HEK293 (cell line): ENCODE measurements around the gene VWA3B.

ENCODE experiments used
- CTCF ChIP-seq: fragments of 450-650 bp; formaldehyde crosslinking; IDR thresholded peaks from 2 replicates; pipeline ENCODE4 v1.5.1; 2016; ENCODE audit warnings: missing biosample characterization, missing genetic modification characterization
- PRDM2 ChIP-seq: fragments of 450-650 bp; formaldehyde crosslinking; IDR thresholded peaks from 2 replicates; pipeline ENCODE4 v1.5.1; 2016; ENCODE audit warnings: missing biosample characterization, missing genetic modification characterization, borderline replicate concordance
- PRDM4 ChIP-seq: fragments of 450-650 bp; formaldehyde crosslinking; IDR thresholded peaks from 2 replicates; pipeline ENCODE4 v1.5.1; 2017; ENCODE audit warnings: missing biosample characterization, missing genetic modification characterization
- REPIN1 ChIP-seq: fragments of 450-650 bp; formaldehyde crosslinking; IDR thresholded peaks from 2 replicates; pipeline ENCODE4 v1.5.1; 2017; ENCODE audit warnings: missing biosample characterization, missing genetic modification characterization, low read depth
- SALL2 ChIP-seq: fragments of 450-650 bp; formaldehyde crosslinking; IDR thresholded peaks from 2 replicates; pipeline ENCODE4 v1.5.0; 2017; ENCODE audit warnings: missing biosample characterization, mild to moderate bottlenecking, missing genetic modification characterization, borderline replicate concordance
- ZBTB7A ChIP-seq: fragments of 450-650 bp; formaldehyde crosslinking; IDR thresholded peaks from 2 replicates; pipeline ENCODE4 v1.5.1; 2016; ENCODE audit warnings: low read depth, missing biosample characterization, missing genetic modification characterization
- ZFP3 ChIP-seq: fragments of 450-650 bp; formaldehyde crosslinking; IDR thresholded peaks from 2 replicates; pipeline ENCODE4 v1.5.1; 2016; ENCODE audit warnings: low read depth, missing biosample characterization, missing genetic modification characterization
- ZNF23 ChIP-seq: fragments of 450-650 bp; formaldehyde crosslinking; IDR thresholded peaks from 2 replicates; pipeline ENCODE4 v1.5.1; 2016; ENCODE audit warnings: missing biosample characterization, missing genetic modification characterization, borderline replicate concordance
- ZNF658 ChIP-seq: fragments of 450-650 bp; formaldehyde crosslinking; IDR thresholded peaks from 2 replicates; pipeline ENCODE4; 2016; ENCODE audit warnings: missing biosample characterization, missing genetic modification characterization
- ZNF692 ChIP-seq: fragments of 450-650 bp; formaldehyde crosslinking; IDR thresholded peaks from 2 replicates; pipeline ENCODE4 v1.5.1; 2016; ENCODE audit warnings: missing biosample characterization, missing genetic modification characterization
- ZSCAN16 ChIP-seq: fragments of 450-650 bp; formaldehyde crosslinking; IDR thresholded peaks from 2 replicates; pipeline ENCODE4 v1.5.1; 2016; ENCODE audit warnings: missing biosample characterization, missing genetic modification characterization

DNA sequence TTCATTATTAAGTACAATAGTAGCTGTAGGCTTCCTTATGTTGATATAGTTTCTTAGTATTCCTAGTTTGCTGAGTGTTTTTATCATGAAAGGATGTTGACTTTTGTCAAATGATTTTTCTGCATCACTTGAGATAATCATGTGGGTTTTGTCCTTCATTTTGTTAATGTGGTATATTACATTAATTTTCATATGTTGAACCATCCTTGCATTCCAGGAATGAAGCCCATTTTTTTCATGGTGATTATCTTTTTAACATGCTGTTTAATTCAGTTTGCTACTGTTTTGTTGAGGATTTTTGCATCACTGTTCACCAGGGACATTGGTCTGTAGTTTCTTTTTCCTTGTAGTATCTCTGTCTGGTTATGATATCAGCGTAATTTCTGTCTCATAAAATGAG lies 176.4 kb downstream of the VWA3B start:
- no peak for TF ChIP-seq ZFP3 (tag by site-specific recombination)
- no peak for TF ChIP-seq CTCF (tag by site-specific recombination)
- no peak for TF ChIP-seq ZNF23 (tag by site-specific recombination)
- TF ChIP-seq PRDM2 (tag by site-specific recombination), result no peak
- no peak for TF ChIP-seq SALL2 (tag by site-specific recombination)
- TF ChIP-seq ZSCAN16, result no peak
- TF ChIP-seq ZBTB7A, result no peak
- TF ChIP-seq PRDM4 (tag by site-specific recombination), result no peak
- no peak for TF ChIP-seq ZNF658 (tag by site-specific recombination)
- no peak for TF ChIP-seq ZNF692 (tag by site-specific recombination)
- no peak for TF ChIP-seq REPIN1 (tag by site-specific recombination)
